HepG2 (cell line): ENCODE results near the gene ZNF620. TPM values are rescaled to one million over a fixed set of nuclear protein-coding genes. Genes with fewer than 3 reads are reported as not detected.

Source experiments
- BATF2 ChIP-seq: sonication (generic); formaldehyde crosslinking; IDR thresholded peaks from 2 replicates; pipeline ENCODE4 v1.8.0; 2022; ENCODE audit warnings: mild to moderate bottlenecking, missing genetic modification reagents, moderate library complexity
- FOXJ3 ChIP-seq: sonication (generic); formaldehyde crosslinking; IDR thresholded peaks from 2 replicates; pipeline ENCODE4 v1.4.0; 2020; ENCODE audit warnings: missing genetic modification reagents, mild to moderate bottlenecking, borderline replicate concordance
- GFI1 ChIP-seq: sonication (generic); formaldehyde crosslinking; IDR thresholded peaks from 2 replicates; pipeline ENCODE4 v1.5.0; 2020; ENCODE audit warnings: missing genetic modification reagents, mild to moderate bottlenecking, borderline replicate concordance
- KLF6 ChIP-seq: IDR thresholded peaks from 2 replicates; pipeline ENCODE4 v1.8.0; 2016; ENCODE audit warnings: missing biosample characterization, missing genetic modification reagents
- KMT2A ChIP-seq: sonication (generic); formaldehyde crosslinking; IDR thresholded peaks from 2 replicates; pipeline ENCODE4 v1.4.0; 2020; ENCODE audit warnings: missing genetic modification reagents
- POLR2AphosphoS2 ChIP-seq: IDR thresholded peaks from 2 replicates; pipeline ENCODE4 v1.6.1; 2011; ENCODE audit warnings: low read depth, low read length, improper control_type of control experiment
- STAG1 ChIP-seq: sonication (generic); formaldehyde crosslinking; IDR thresholded peaks from 2 replicates; pipeline ENCODE4 v1.4.0; 2020; ENCODE audit warnings: missing genetic modification reagents
- TEAD3 ChIP-seq: optimal IDR thresholded peaks from 2 replicates; pipeline ENCODE3; 2016; ENCODE audit warnings: borderline replicate concordance
- THAP7 ChIP-seq: sonication (generic); formaldehyde crosslinking; IDR thresholded peaks from 2 replicates; pipeline ENCODE4 v1.8.1; 2023; ENCODE audit warnings: mild to moderate bottlenecking, missing genetic modification reagents
- ZNF24 ChIP-seq: fragments of 450-650 bp; IDR thresholded peaks from 2 replicates; pipeline ENCODE4 v1.6.1; 2017; ENCODE audit warnings: antibody characterized with exemption, mild to moderate bottlenecking
- ZNF441 ChIP-seq: sonication (generic); formaldehyde crosslinking; IDR thresholded peaks from 2 replicates; pipeline ENCODE4 v1.7.0; 2021; ENCODE audit warnings: missing genetic modification reagents, borderline replicate concordance
- ZNF460 ChIP-seq: sonication (generic); formaldehyde crosslinking; IDR thresholded peaks from 2 replicates; pipeline ENCODE4 v1.5.1; 2020; ENCODE audit warnings: missing genetic modification reagents, mild to moderate bottlenecking, borderline replicate concordance
- ZNF761 ChIP-seq: sonication (generic); formaldehyde crosslinking; conservative IDR thresholded peaks from 2 replicates; pipeline ENCODE4 v1.4.0; 2020; ENCODE audit warnings: mild to moderate bottlenecking, missing genetic modification reagents
- ZNF781 ChIP-seq: sonication (generic); formaldehyde crosslinking; IDR thresholded peaks from 2 replicates; pipeline ENCODE4 v1.5.1; 2020; ENCODE audit warnings: borderline replicate concordance, mild to moderate bottlenecking, missing genetic modification reagents; ENCODE audit errors: not compliant biosample characterization
- ZZZ3 ChIP-seq: sonication (generic); formaldehyde crosslinking; IDR thresholded peaks from 2 replicates; pipeline ENCODE4 v1.4.0; 2020; ENCODE audit warnings: missing genetic modification reagents, mild to moderate bottlenecking, borderline replicate concordance
- polyA plus RNA-seq, 8 experiments: library from polyadenylated mRNA; depleted of rRNA in 3 of 8; stranded (reverse) in 7 of 8; unstranded in 1 of 8; fragments of >200 nt; fragmentation: Illumina TruSeq in 4 of 8; extraction: Trizol in 4 of 8; gene quantifications; 2 replicates each; pipeline versions ENCODE4 v1.2.1 to v1.2.3, GENCODE V29; 2011 to 2016; ENCODE audit warnings: low read depth in 4 of 8, missing spikeins in 1 of 8, mixed read lengths in 1 of 8; ENCODE audit not compliant: insufficient read depth in 1 of 8
- total RNA-seq, 5 experiments: library from RNA; depleted of rRNA; stranded (reverse); fragments of >200 nt; fragmentation: Illumina TruSeq; extraction: Trizol; gene quantifications; 2 replicates each; pipeline ENCODE4 v1.2.3, GENCODE V29; 2016; ENCODE audit warnings: low read depth in 1 of 5
- TF ChIP-seq, protein P1 (sequence below): sonication (generic); formaldehyde crosslinking; IDR thresholded peaks from 2 replicates; pipeline ENCODE4 v1.5.0; 2020; ENCODE audit warnings: mild to moderate bottlenecking, missing genetic modification reagents, borderline replicate concordance
- TF ChIP-seq, protein P2 (sequence below): sonication (generic); formaldehyde crosslinking; IDR thresholded peaks from 2 replicates; pipeline ENCODE4 v1.5.1; 2020; ENCODE audit warnings: missing genetic modification reagents, mild to moderate bottlenecking, borderline replicate concordance

Gene ZNF620
- total and polyA plus RNA-seq, 2 of the 13 experiments (the other 11 are each of a cell fraction or from before 2014, with no cell fraction given) = 2.3 to 12.2 TPM

- TF ChIP-seq ZNF761 (CRISPR knock-in tag) (0 out of 2 replicates have a peak, but pooled peaks have one; percentile 46), BATF2 (CRISPR knock-in tag) (no peak), KLF6 (CRISPR knock-in tag) (peak; percentile 83; the same call in 1 of the 2 replicates), ZNF781 (peak; percentile 73), TEAD3 (CRISPR knock-in tag) (peak; percentile 56), POLR2AphosphoS2 (no peak), THAP7 (CRISPR knock-in tag) (no peak), ZNF441 (CRISPR knock-in tag) (no peak), ZNF460 (CRISPR knock-in tag) (no peak; the same call in 1 of the 2 replicates), FOXJ3 (CRISPR knock-in tag) (no peak), KMT2A (CRISPR knock-in tag) (peak; percentile 89), ZNF24 (no peak), ZZZ3 (CRISPR knock-in tag) (0 out of 2 replicates have a peak, but pooled peaks have one; percentile 57), STAG1 (CRISPR knock-in tag) (peak; percentile 48), GFI1 (peak; percentile 75; the same call in 1 of the 2 replicates)
- TF ChIP-seq, protein P1, sequence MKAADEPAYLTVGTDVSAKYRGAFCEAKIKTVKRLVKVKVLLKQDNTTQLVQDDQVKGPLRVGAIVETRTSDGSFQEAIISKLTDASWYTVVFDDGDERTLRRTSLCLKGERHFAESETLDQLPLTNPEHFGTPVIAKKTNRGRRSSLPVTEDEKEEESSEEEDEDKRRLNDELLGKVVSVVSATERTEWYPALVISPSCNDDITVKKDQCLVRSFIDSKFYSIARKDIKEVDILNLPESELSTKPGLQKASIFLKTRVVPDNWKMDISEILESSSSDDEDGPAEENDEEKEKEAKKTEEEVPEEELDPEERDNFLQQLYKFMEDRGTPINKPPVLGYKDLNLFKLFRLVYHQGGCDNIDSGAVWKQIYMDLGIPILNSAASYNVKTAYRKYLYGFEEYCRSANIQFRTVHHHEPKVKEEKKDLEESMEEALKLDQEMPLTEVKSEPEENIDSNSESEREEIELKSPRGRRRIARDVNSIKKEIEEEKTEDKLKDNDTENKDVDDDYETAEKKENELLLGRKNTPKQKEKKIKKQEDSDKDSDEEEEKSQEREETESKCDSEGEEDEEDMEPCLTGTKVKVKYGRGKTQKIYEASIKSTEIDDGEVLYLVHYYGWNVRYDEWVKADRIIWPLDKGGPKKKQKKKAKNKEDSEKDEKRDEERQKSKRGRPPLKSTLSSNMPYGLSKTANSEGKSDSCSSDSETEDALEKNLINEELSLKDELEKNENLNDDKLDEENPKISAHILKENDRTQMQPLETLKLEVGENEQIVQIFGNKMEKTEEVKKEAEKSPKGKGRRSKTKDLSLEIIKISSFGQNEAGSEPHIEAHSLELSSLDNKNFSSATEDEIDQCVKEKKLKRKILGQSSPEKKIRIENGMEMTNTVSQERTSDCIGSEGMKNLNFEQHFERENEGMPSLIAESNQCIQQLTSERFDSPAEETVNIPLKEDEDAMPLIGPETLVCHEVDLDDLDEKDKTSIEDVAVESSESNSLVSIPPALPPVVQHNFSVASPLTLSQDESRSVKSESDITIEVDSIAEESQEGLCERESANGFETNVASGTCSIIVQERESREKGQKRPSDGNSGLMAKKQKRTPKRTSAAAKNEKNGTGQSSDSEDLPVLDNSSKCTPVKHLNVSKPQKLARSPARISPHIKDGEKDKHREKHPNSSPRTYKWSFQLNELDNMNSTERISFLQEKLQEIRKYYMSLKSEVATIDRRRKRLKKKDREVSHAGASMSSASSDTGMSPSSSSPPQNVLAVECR (CRISPR knock-in tag) = peak; percentile 85
- TF ChIP-seq, protein P2, sequence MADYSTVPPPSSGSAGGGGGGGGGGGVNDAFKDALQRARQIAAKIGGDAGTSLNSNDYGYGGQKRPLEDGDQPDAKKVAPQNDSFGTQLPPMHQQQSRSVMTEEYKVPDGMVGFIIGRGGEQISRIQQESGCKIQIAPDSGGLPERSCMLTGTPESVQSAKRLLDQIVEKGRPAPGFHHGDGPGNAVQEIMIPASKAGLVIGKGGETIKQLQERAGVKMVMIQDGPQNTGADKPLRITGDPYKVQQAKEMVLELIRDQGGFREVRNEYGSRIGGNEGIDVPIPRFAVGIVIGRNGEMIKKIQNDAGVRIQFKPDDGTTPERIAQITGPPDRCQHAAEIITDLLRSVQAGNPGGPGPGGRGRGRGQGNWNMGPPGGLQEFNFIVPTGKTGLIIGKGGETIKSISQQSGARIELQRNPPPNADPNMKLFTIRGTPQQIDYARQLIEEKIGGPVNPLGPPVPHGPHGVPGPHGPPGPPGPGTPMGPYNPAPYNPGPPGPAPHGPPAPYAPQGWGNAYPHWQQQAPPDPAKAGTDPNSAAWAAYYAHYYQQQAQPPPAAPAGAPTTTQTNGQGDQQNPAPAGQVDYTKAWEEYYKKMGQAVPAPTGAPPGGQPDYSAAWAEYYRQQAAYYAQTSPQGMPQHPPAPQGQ (CRISPR knock-in tag) = no peak
Measured at GRCh38 chr3:40505599-40506462, at the start of gene ZNF620 (continued).
